HL-60 (cell line): ENCODE measurements around the gene BCL7C.

Experiments
- DNase-seq, 2 experiments: peaks; one replicate each; pipeline ENCODE4 v3.0.0-alpha.2; 2010 to 2020; ENCODE audit warnings: low read depth in 1 of 2, low spot score in 1 of 2
- H3K27ac ChIP-seq: fragments of 250-450 bp; sonication (Bioruptor Pico); replicated peaks from 2 replicates; pipeline ENCODE4 v1.5.1; 2020; ENCODE audit warnings: mild to moderate bottlenecking, moderate library complexity
- H3K27me3 ChIP-seq: fragments of 250-450 bp; sonication (Bioruptor Pico); 2 replicates; pipeline ENCODE4 v1.5.1; 2021; ENCODE audit warnings: mild to moderate bottlenecking, moderate library complexity; ENCODE audit not compliant: insufficient read depth, poor library complexity, severe bottlenecking
- H3K4me3 ChIP-seq: replicated peaks from 2 replicates; pipeline ENCODE4 v1.5.1; 2011; ENCODE audit warnings: mild to moderate bottlenecking, control low read depth, low read length; ENCODE audit not compliant: insufficient read depth
- CTCF ChIP-seq: IDR thresholded peaks from one replicate; pipeline ENCODE4 v1.5.1; 2011; ENCODE audit warnings: low read length, control low read depth, inconsistent platforms; ENCODE audit not compliant: insufficient read depth
- GABPA ChIP-seq: IDR thresholded peaks from 2 replicates; pipeline ENCODE4 v1.6.1; 2012; ENCODE audit warnings: low read depth
- POLR2AphosphoS5 ChIP-seq: IDR thresholded peaks from 2 replicates; pipeline ENCODE4 v1.6.1; 2012; ENCODE audit warnings: low read depth
- REST ChIP-seq: IDR thresholded peaks from 2 replicates; pipeline ENCODE4 v1.6.1; 2012; ENCODE audit warnings: low read depth; ENCODE audit not compliant: insufficient replicate concordance
- SPI1 ChIP-seq: IDR thresholded peaks from 2 replicates; pipeline ENCODE4 v1.6.1; 2012; ENCODE audit warnings: low read depth, mild to moderate bottlenecking, borderline replicate concordance

Gene BCL7C

GRCh38 chr16:30858111-30858495 lies 35.8 kb downstream of the BCL7C start:
- Histone ChIP-seq H3K4me3 (no peak overlapping the region), H3K27ac (no peak overlapping the region), H3K27me3 (no peaks in the 10 kb centered on the region)
- TF ChIP-seq POLR2AphosphoS5, result no peak
- no peak for TF ChIP-seq REST
- no peak for DNase-seq

- Histone ChIP-seq H3K27ac (no peak overlapping the region), H3K27me3 (no peaks in the 10 kb centered on the region), H3K4me3 (no peak overlapping the region)
- DNase-seq, result peak in 1 of 2 experiments; percentile 41
- TF ChIP-seq REST, result no peak
- TF ChIP-seq SPI1, result no peak
- no peak for TF ChIP-seq POLR2AphosphoS5
- TF ChIP-seq CTCF, result no peak
- no peak for TF ChIP-seq GABPA
These were observed 40.1 kb downstream of the BCL7C start for GRCh38 chr16:30853758-30854157.

- no peak for DNase-seq
- no peaks in the 10 kb centered on the region for H3K27me3 ChIP-seq
- no peak overlapping the region for H3K4me3 ChIP-seq
- TF ChIP-seq POLR2AphosphoS5 (no peak), GABPA (no peak), SPI1 (no peak), REST (no peak), CTCF (no peak)
- H3K27ac ChIP-seq, result no peak overlapping the region
These were observed 43.6 kb downstream of the BCL7C start for GRCh38 chr16:30850246-30850645.
